GM18505 (cell line): Measurements from ENCODE around the gene EFNA2.
"Not testable (repeated sequence)": the region's sequence is repeated elsewhere in the genome, so short reads cannot be mapped to it uniquely, and the experiment has no call there.

Source experiments
- ATAC-seq: cut with Tn5 transposase; IDR thresholded peaks from one replicate; pipeline ENCODE4 v1.9.1; 2021; ENCODE audit not compliant: unreplicated experiment
- POLR2A ChIP-seq: IDR thresholded peaks from 4 replicates; pipeline ENCODE4 v1.6.1; 2011; ENCODE audit warnings: borderline replicate concordance; ENCODE audit not compliant: insufficient read depth, insufficient read length; ENCODE audit errors: extremely low read depth

The EFNA2 gene

GRCh38 chr19:1304197-1304924, 18.7 kb downstream of the EFNA2 start:
- no peak for TF ChIP-seq POLR2A
- no peak for ATAC-seq

- ATAC-seq, result not testable (repeated sequence)
Observed at GRCh38 chr19:1305354-1305753, 19.7 kb downstream of the EFNA2 start.

GRCh38 chr19:1307320-1307719, 21.6 kb downstream of the EFNA2 start:
- no peak for TF ChIP-seq POLR2A
- no peak for ATAC-seq

GRCh38 chr19:1307755-1308303, 22.2 kb downstream of the EFNA2 start:
- TF ChIP-seq POLR2A, result no peak
- ATAC-seq, result no peak

GRCh38 chr19:1308718-1309117, 23.0 kb downstream of the EFNA2 start:
- no peak for ATAC-seq
- TF ChIP-seq POLR2A, result no peak

- TF ChIP-seq POLR2A, result no peak
- ATAC-seq, result no peak
Observed at GRCh38 chr19:1309977-1310852, 24.5 kb downstream of the EFNA2 start.

- TF ChIP-seq POLR2A, result no peak
- no peak for ATAC-seq
Observed at GRCh38 chr19:1310853-1311180, 25.1 kb downstream of the EFNA2 start.

GRCh38 chr19:1311543-1312091, 25.9 kb downstream of the EFNA2 start:
- no peak for TF ChIP-seq POLR2A
- no peak for ATAC-seq

GRCh38 chr19:1312767-1313694, 27.4 kb downstream of the EFNA2 start:
- no peak for TF ChIP-seq POLR2A
- no peak for ATAC-seq

- no peak for ATAC-seq
Observed at GRCh38 chr19:1313695-1314613, 28.3 kb downstream of the EFNA2 start.

GRCh38 chr19:1315470-1316166, 29.9 kb downstream of the EFNA2 start:
- ATAC-seq, result no peak

More at GRCh38 chr19:1313695-1314613, 28.3 kb downstream of the EFNA2 start:
- no peak for TF ChIP-seq POLR2A

GRCh38 chr19:1316466-1316865, 30.8 kb downstream of the EFNA2 start:
- ATAC-seq, result no peak
- TF ChIP-seq POLR2A, result no peak

More at GRCh38 chr19:1315470-1316166, 29.9 kb downstream of the EFNA2 start:
- no peak for TF ChIP-seq POLR2A
